ENCODE measurements around the gene G6PC1.

GRCh38 chr17:42917236-42917603, 16.6 kb downstream of the G6PC1 start:
- TF ChIP-seq MAX (IDR thresholded peaks at IDR 0.05) = no peak
- TF ChIP-seq ATF3 (IDR thresholded peaks at IDR 0.05) = no peak
- TF ChIP-seq ZBTB33 (IDR thresholded peaks at IDR 0.05; ENCODE audit: extremely low read depth, insufficient replicate concordance, low read length) = no peak
- no peak for TF ChIP-seq POLR2AphosphoS5 (IDR thresholded peaks at IDR 0.05; ENCODE audit: low read depth, low read length)
- no peak for TF ChIP-seq EZH2phosphoT487 (IDR thresholded peaks at IDR 0.05; ENCODE audit: borderline replicate concordance)
- no peak for TF ChIP-seq CTCF (IDR thresholded peaks at IDR 0.05 in 2 of 3, conservative IDR thresholded peaks at IDR 0.05 in 1 of 3; ENCODE audit: borderline replicate concordance in 1 of 3, insufficient read depth in 1 of 3, low read depth in 2 of 3, low read length in 2 of 3)
- no peak for TF ChIP-seq ZNF274 (IDR thresholded peaks at IDR 0.05; ENCODE audit: low read depth, low read length)
- TF ChIP-seq RAD21 (IDR thresholded peaks at IDR 0.05; ENCODE audit: low read depth) = no peak
